ENCODE measurements around the gene NDST3.

DNA sequence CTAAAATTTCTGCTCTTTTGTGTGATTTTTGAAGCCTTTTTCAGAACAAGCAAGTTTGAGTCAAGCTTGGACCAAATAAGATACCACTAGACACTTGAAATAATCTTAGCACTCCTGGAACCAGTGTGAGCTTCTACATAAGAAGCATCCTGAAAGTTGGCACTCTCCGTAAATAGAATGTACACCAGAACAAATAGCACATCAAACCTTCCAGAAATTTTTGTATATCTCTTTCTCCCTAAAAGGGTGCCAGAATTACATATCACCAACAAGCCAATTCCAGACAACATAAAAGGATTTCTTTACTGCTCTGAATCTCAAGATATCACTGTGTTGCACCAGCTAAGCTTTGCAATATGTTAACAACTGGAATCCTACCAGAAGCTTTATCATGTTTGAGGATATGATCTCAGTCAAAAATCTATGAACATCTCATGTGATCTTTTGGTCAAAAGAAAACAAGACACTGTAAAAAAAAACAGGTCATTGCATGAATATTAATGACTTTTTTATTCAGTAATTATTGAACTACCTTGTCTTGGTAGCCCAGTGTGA, 201.4 kb downstream of the NDST3 start:
- TF ChIP-seq CTCF (IDR thresholded peaks at IDR 0.05) (no peak), POLR2A (IDR thresholded peaks at IDR 0.05) (no peak), EP300 (IDR thresholded peaks at IDR 0.05) (no peak)

Measured in tibial nerve (tissue), 4 donors.